NK-92 (cell line): ENCODE measurements around the gene RNF220.

Source experiments
- DNase-seq: peaks from one replicate; lab custom pipeline; 2025; ENCODE audit not compliant: unreplicated experiment; lab: John Stamatoyannopoulos, UW

The RNF220 gene

GRCh38 chr1:44519035-44519676, 114.1 kb downstream of the RNF220 start:
- no peak for DNase-seq

- no peak for DNase-seq
These were observed 116.5 kb downstream of the RNF220 start for GRCh38 chr1:44521378-44522080.

GRCh38 chr1:44523593-44524591, 118.8 kb downstream of the RNF220 start:
- DNase-seq: no peak

- DNase-seq: no peak
These were observed 119.8 kb downstream of the RNF220 start for GRCh38 chr1:44524655-44525500.

GRCh38 chr1:44526295-44527073, 121.4 kb downstream of the RNF220 start:
- no peak for DNase-seq

GRCh38 chr1:44531785-44532566, 126.9 kb downstream of the RNF220 start:
- no peak for DNase-seq

GRCh38 chr1:44532567-44532944, 127.5 kb downstream of the RNF220 start:
- DNase-seq: no peak

GRCh38 chr1:44534771-44535170, 129.7 kb downstream of the RNF220 start:
- DNase-seq: no peak

GRCh38 chr1:44536357-44537209, 131.5 kb downstream of the RNF220 start:
- no peak for DNase-seq

GRCh38 chr1:44537538-44537937, 132.5 kb downstream of the RNF220 start:
- DNase-seq: no peak

- DNase-seq: no peak
These were observed 132.9 kb downstream of the RNF220 start for GRCh38 chr1:44537956-44538355.

- DNase-seq: no peak
These were observed 135.1 kb downstream of the RNF220 start for GRCh38 chr1:44539991-44540730.

- no peak for DNase-seq
These were observed 137.5 kb downstream of the RNF220 start for GRCh38 chr1:44542420-44543063.

GRCh38 chr1:44543064-44543744, 138.1 kb downstream of the RNF220 start:
- DNase-seq: no peak

- no peak for DNase-seq
These were observed 138.7 kb downstream of the RNF220 start for GRCh38 chr1:44543786-44544185.

- DNase-seq: no peak
These were observed 139.9 kb downstream of the RNF220 start for GRCh38 chr1:44544960-44545359.
